Activated B cell treated with CpG ODN at 0.5 μM for 24 hours (primary cell): ENCODE results near the gene KRTAP1-1. TPM values are rescaled to one million over a fixed set of nuclear protein-coding genes. Genes with fewer than 3 reads are reported as not detected.
"Not testable (repeated sequence)": the region's sequence is repeated elsewhere in the genome, so short reads cannot be mapped to it uniquely, and the experiment has no call there.

ENCODE experiments used
- ATAC-seq: fragments of 200-7000 bp; cut with Tn5 transposase; one replicate; pipeline ENCODE4 v1.10.0; 2021; ENCODE audit warnings: low read depth, mild to moderate bottlenecking, moderate library complexity
- CTCF ChIA-PET: fragments of 350-600 bp; sonication (Branson Sonifier 250); formaldehyde crosslinking; loops from one replicate; lab custom pipeline; 2021; ENCODE audit warnings: antibody characterized with exemption; lab: Charles Lee
- POLR2A ChIA-PET: fragments of 350-600 bp; sonication (Branson Sonifier 250); formaldehyde crosslinking; loops from one replicate; lab custom pipeline; 2021; ENCODE audit warnings: antibody characterized with exemption; lab: Charles Lee
- DNase-seq: peaks from one replicate; pipeline ENCODE4 v3.0.0; 2022
- H3K27ac Mint-ChIP-seq: one replicate; pipeline ENCODE4 v1.8.0; 2020; ENCODE audit warnings: mixed read lengths
- H3K27me3 Mint-ChIP-seq: one replicate; pipeline ENCODE4 v1.8.0; 2021; ENCODE audit warnings: mixed read lengths
- H3K36me3 Mint-ChIP-seq: one replicate; pipeline ENCODE4 v1.8.0; 2021; ENCODE audit warnings: low read depth, mixed read lengths
- H3K4me1 Mint-ChIP-seq: one replicate; pipeline ENCODE4 v1.8.0; 2021; ENCODE audit warnings: mixed read lengths
- H3K4me3 Mint-ChIP-seq: one replicate; pipeline ENCODE4 v1.8.0; 2020; ENCODE audit warnings: mild to moderate bottlenecking, mixed read lengths
- H3K9me3 Mint-ChIP-seq: one replicate; pipeline ENCODE4 v1.8.0; 2020; ENCODE audit warnings: mixed read lengths
- intact Hi-C: fragments of 100-400 bp; cut with micrococcal nuclease; formaldehyde crosslinking; loops from one replicate; pipeline ENCODE4 v1.15.1; 2024
- total RNA-seq: library from RNA; stranded (reverse); gene quantifications from 2 replicates; pipeline ENCODE4 v1.2.3, GENCODE V29; 2022
- TF ChIP-seq, protein P1 (sequence below): fragments of 200-600 bp; IDR thresholded peaks from one replicate; pipeline ENCODE4 v1.8.0; 2022; ENCODE audit warnings: antibody characterized with exemption, mild to moderate bottlenecking

Gene KRTAP1-1
- total RNA-seq, 1 donor from 2014 or later: not detected

DNA sequence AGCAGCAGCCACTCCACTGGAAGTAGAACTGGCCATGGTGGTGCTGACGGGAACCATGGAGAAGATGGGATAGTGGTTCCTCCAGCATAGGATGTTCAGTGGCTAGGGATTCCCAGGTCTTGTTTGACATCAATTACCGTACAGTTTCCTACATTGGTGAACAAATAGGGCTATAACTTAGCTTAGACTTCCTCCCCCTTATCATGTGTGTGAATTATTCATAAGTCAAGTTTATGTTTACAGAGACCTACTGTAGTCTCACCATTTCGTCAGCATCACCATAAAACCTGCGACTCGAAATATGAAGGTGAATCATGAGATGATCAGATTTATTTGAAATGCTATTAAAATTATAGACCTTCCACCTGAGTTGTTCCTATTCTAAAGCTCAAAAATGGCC, 17.5 kb upstream of the KRTAP1-1 start:
- ATAC-seq (no peak), DNase-seq (no peak)
- Mint-ChIP-seq H3K4me1 (no peaks in the 10 kb centered on the region), H3K36me3 (no peaks in the 10 kb centered on the region), H3K9me3 (peaks cover 7% of the 10 kb centered on the region), H3K27me3 (peaks cover 43% of the 10 kb centered on the region), H3K27ac (no peak overlapping the region), H3K4me3 (no peak overlapping the region)
- ChIA-PET POLR2A (no interaction called here), CTCF (interaction anchor here (0.6 kb wide), 1 partner anchor 1981 kb away, joined by 3 read pairs; no protein-coding TSS in a partner anchor)
- intact Hi-C loops: no loop called here
- TF ChIP-seq, protein P1, sequence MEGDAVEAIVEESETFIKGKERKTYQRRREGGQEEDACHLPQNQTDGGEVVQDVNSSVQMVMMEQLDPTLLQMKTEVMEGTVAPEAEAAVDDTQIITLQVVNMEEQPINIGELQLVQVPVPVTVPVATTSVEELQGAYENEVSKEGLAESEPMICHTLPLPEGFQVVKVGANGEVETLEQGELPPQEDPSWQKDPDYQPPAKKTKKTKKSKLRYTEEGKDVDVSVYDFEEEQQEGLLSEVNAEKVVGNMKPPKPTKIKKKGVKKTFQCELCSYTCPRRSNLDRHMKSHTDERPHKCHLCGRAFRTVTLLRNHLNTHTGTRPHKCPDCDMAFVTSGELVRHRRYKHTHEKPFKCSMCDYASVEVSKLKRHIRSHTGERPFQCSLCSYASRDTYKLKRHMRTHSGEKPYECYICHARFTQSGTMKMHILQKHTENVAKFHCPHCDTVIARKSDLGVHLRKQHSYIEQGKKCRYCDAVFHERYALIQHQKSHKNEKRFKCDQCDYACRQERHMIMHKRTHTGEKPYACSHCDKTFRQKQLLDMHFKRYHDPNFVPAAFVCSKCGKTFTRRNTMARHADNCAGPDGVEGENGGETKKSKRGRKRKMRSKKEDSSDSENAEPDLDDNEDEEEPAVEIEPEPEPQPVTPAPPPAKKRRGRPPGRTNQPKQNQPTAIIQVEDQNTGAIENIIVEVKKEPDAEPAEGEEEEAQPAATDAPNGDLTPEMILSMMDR: no peak

DNA sequence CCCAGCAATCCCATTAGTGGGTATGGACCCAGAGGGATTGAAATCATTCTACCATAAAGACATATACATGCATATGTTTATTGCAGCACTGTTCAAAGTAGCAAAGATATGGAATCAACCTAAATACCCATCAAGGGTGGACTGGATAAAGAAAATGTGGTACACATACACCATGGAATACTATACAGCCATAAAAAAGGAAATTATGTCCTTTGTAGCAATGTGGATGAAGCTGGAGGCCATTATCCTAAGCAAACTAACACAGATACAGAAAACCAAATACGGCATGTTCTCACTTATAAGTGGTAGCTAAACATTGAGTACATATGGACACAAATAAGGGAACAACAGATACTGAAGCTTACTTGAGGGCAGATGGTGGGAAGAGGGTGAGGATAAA, 16.3 kb upstream of the KRTAP1-1 start:
- no peak for DNase-seq
- Mint-ChIP-seq H3K4me3 (no peak overlapping the region), H3K36me3 (no peaks in the 10 kb centered on the region), H3K27ac (no peak overlapping the region), H3K4me1 (no peaks in the 10 kb centered on the region), H3K27me3 (peaks cover 47% of the 10 kb centered on the region), H3K9me3 (peaks cover 11% of the 10 kb centered on the region)
- CTCF ChIA-PET: no interaction called here
- intact Hi-C loops: no loop called here
- POLR2A ChIA-PET: no interaction called here
- TF ChIP-seq, protein P1: no peak
- no peak for ATAC-seq

DNA sequence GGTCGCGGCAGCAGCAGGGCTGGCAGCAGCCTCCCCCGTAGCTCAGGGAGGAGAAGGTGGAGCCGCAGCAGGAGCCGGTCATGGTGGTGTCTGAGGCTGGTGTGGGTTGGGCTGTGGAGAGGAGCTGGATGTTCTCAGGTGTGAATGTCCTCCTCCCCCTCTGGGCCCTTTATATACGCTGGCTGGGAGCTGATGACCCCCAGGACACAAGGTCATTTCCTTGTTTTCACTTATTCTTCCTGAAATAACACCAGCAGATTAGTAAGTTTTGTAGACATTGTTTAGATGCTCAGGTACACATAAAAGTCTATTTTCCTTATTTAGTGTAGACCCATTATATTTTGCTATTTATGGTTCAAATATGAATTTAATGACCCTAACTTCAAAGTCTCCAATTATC, 13.9 kb upstream of the KRTAP1-1 start, which contains the start of gene KRTAP2-2:
Gene KRTAP2-2 (minus strand): TSS at position 101 of the 400 bp plus-strand sequence. CDS start 19 bp downstream, at position 82.
- DNase-seq, H3K4me3 Mint-ChIP-seq, H3K27ac Mint-ChIP-seq, ATAC-seq, POLR2A ChIA-PET, CTCF ChIA-PET, H3K36me3 Mint-ChIP-seq, H3K4me1 Mint-ChIP-seq, intact Hi-C loops: not testable (repeated sequence)
- peaks cover 41% of the 10 kb centered on the region for H3K27me3 Mint-ChIP-seq
- H3K9me3 Mint-ChIP-seq: peaks cover 11% of the 10 kb centered on the region

DNA sequence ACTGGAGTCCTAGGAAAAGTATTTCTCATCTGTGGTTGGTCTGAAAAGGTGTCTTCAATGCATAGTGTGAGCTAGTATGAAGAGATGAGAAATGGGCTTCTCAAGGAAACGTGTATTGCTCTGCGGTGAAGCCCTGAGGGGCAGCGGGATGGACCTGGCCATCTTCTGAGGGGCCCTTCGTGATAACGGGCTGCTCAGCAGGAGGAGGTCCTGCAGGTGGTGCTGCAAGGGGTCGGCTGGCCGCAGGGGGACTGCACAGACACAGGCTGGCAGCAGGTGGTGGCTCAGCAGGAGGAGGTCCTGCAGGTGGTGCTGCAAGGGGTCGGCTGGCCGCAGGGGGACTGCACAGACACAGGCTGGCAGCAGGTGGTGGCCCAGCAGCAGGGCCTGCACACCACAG, 13.3 kb upstream of the KRTAP1-1 start:
- CTCF ChIA-PET, POLR2A ChIA-PET, H3K36me3 Mint-ChIP-seq, H3K4me3 Mint-ChIP-seq, DNase-seq, intact Hi-C loops, ATAC-seq, H3K4me1 Mint-ChIP-seq, H3K27ac Mint-ChIP-seq: not testable (repeated sequence)
- H3K27me3 Mint-ChIP-seq: peaks cover 38% of the 10 kb centered on the region
- peaks cover 11% of the 10 kb centered on the region for H3K9me3 Mint-ChIP-seq

DNA sequence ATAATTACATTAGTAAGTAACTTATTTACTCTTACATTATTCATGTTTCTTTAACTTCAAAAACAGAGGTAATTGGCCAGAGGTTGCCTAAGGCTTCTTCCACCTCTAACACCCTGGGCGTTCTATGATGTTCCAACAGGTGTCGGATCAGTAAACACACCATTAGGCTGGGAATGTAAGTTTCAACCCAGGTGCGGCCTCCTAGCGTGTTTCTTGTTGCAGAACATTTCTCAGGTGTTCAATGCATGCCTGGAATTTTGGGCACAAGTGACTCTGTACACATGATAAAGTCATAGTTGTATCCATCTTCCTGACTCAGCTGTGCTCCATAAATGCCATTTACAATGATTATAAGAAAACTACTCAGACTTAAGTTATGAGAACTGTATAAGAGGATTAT, 12.8 kb upstream of the KRTAP1-1 start:
- DNase-seq (no peak), ATAC-seq (no peak)
- H3K36me3 Mint-ChIP-seq: no peaks in the 10 kb centered on the region
- H3K27ac Mint-ChIP-seq: no peak overlapping the region
- ChIA-PET CTCF (no interaction called here), POLR2A (no interaction called here)
- no peak overlapping the region for H3K4me3 Mint-ChIP-seq
- H3K4me1 Mint-ChIP-seq: no peaks in the 10 kb centered on the region
- intact Hi-C loops: no loop called here
- peaks cover 11% of the 10 kb centered on the region for H3K9me3 Mint-ChIP-seq
- H3K27me3 Mint-ChIP-seq: peaks cover 34% of the 10 kb centered on the region
- TF ChIP-seq, protein P1: no peak

DNA sequence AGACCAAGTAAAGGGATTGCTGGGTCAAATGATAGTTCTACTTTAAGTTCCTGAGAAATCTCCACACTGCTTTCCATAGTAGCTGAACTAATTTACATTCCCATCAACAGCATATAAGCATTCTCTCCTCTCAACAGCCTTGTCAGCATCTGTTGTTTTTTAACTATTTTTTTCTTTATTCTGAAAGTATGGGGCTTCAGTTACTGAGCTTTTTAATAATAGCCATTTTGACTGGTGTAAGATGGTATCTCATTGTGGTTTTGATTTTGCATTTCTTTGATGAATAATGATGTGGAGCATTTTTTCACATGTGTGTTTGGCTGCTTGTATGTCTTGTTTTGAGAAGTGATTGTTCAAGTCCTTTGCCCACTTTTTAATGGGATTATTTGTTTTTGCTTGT, 11.3 kb upstream of the KRTAP1-1 start:
- TF ChIP-seq, protein P1: no peak
- DNase-seq (no peak), ATAC-seq (no peak)
- H3K4me1 Mint-ChIP-seq: no peaks in the 10 kb centered on the region
- intact Hi-C loops: no loop called here
- H3K27me3 Mint-ChIP-seq: peaks cover 30% of the 10 kb centered on the region
- ChIA-PET POLR2A (no interaction called here), CTCF (no interaction called here)
- H3K27ac Mint-ChIP-seq: no peak overlapping the region
- no peak overlapping the region for H3K4me3 Mint-ChIP-seq
- H3K36me3 Mint-ChIP-seq: no peaks in the 10 kb centered on the region
- H3K9me3 Mint-ChIP-seq: peaks cover 9% of the 10 kb centered on the region
